ENCODE measurements around the gene CDKN2C. TPM values are rescaled to one million over a fixed set of nuclear protein-coding genes. Genes with fewer than 3 reads are reported as not detected.

The CDKN2C gene
- total RNA-seq, result 10 to 100 TPM in 2 of 3 donors, 1 to 10 TPM in 1; 4.4 to 20.7 (median 14.8) TPM
- long read RNA-seq, donor 1, transcript CDKN2C-202 (2 exons, 1,220 nt), result major isoform, 13 of 26 reads
- long read RNA-seq, donor 1, transcript CDKN2C-203 (3 exons, 2,086 nt), result minor isoform, 12 of 26 reads
- long read RNA-seq, donor 1, partial matches to known transcripts, result 0 of 26 reads
- long read RNA-seq, donor 1, other reads (novel, unspliced or antisense), result 1 of 26 reads
- long read RNA-seq, donor 2, transcript CDKN2C-202 (2 exons, 1,220 nt), result major isoform, 5 of 5 reads
- long read RNA-seq, donor 2, partial matches to known transcripts, result 0 of 5 reads
- long read RNA-seq, donor 2, other reads (novel, unspliced or antisense), result 0 of 5 reads

GRCh38 chr1:50969611-50970508 is at the start of gene CDKN2C:
Gene CDKN2C, plus strand, starts transcription at chr1:50970245. Its CDS starts 124 bp downstream, at chr1:50970369.
- intact Hi-C loops (cut with DNase I, micrococcal nuclease), result no loop called here
- peak within 1 kb of the TSS; percentile 63 for H3K4me3 ChIP-seq
- peak; percentile 45 for ATAC-seq

GRCh38 chr1:50920409-50920808 is 49.6 kb upstream of the CDKN2C start:
- intact Hi-C loops (cut with DNase I, micrococcal nuclease), result no loop called here
- Histone ChIP-seq H3K4me1 (ENCODE audit: low read depth) (no peaks in the 10 kb centered on the region), H3K36me3 (ENCODE audit: low read depth) (no peaks in the 10 kb centered on the region), H3K4me3 (no peak overlapping the region), H3K9me3 (no peaks in the 10 kb centered on the region)
- ATAC-seq, result no peak
- TF ChIP-seq CTCF (IDR thresholded peaks at IDR 0.05), result no peak
- no peak for DNase-seq

More at GRCh38 chr1:50969611-50970508, at the start of gene CDKN2C:
- Histone ChIP-seq H3K4me1 (ENCODE audit: low read depth) (peaks cover 12% of the 10 kb centered on the region), H3K9me3 (no peaks in the 10 kb centered on the region), H3K36me3 (ENCODE audit: low read depth) (no peaks in the 10 kb centered on the region)
- DNase-seq, result peak; percentile 66 to 87 (median 74)
- TF ChIP-seq CTCF (IDR thresholded peaks at IDR 0.05), result no peak

- no peaks in the 10 kb centered on the region for H3K4me1 ChIP-seq (ENCODE audit: low read depth)
- TF ChIP-seq CTCF (IDR thresholded peaks at IDR 0.05), result no peak
- H3K9me3 ChIP-seq, result no peaks in the 10 kb centered on the region
- ATAC-seq (no peak), DNase-seq (no peak)
- no peak overlapping the region for H3K4me3 ChIP-seq
- intact Hi-C loops (cut with DNase I, micrococcal nuclease), result no loop called here
- no peaks in the 10 kb centered on the region for H3K36me3 ChIP-seq (ENCODE audit: low read depth)
Observed at GRCh38 chr1:50921029-50921428, 49.0 kb upstream of the CDKN2C start.

- no peaks in the 10 kb centered on the region for H3K4me1 ChIP-seq (ENCODE audit: low read depth)
- intact Hi-C loops (cut with DNase I, micrococcal nuclease), result no loop called here
- H3K9me3 ChIP-seq, result no peaks in the 10 kb centered on the region
- DNase-seq, result no peak
- H3K36me3 ChIP-seq (ENCODE audit: low read depth), result no peaks in the 10 kb centered on the region
- no peak for TF ChIP-seq CTCF (IDR thresholded peaks at IDR 0.05)
- ATAC-seq, result no peak
- H3K4me3 ChIP-seq, result no peak overlapping the region
Observed at GRCh38 chr1:50923564-50923963, 46.5 kb upstream of the CDKN2C start.

GRCh38 chr1:50929376-50929958 is 40.6 kb upstream of the CDKN2C start:
- peak; percentile 27 for TF ChIP-seq CTCF (IDR thresholded peaks at IDR 0.05)
- Histone ChIP-seq H3K4me3 (no peak overlapping the region), H3K9me3 (no peaks in the 10 kb centered on the region), H3K4me1 (ENCODE audit: low read depth) (no peaks in the 10 kb centered on the region), H3K36me3 (ENCODE audit: low read depth) (no peaks in the 10 kb centered on the region)
- ATAC-seq (peak; percentile 25), DNase-seq (no peak)
- intact Hi-C loops (cut with DNase I, micrococcal nuclease), result loop anchor here in 1 of 2 donors (5.0 kb wide), 1 partner anchor 258 kb away; no protein-coding TSS in a partner anchor
